K562 (cell line): Measurements from ENCODE around the gene PRKCE. TPM values are rescaled to one million over a fixed set of nuclear protein-coding genes. Genes with fewer than 3 reads are reported as not detected.

Experiments used
- ELF4 ChIP-seq: fragments of 450-650 bp; formaldehyde crosslinking; IDR thresholded peaks from 2 replicates; pipeline ENCODE4 v1.4.0; 2022; ENCODE audit warnings: missing genetic modification characterization
- FOXJ2 ChIP-seq: fragments of 200-800 bp; sonication (Bioruptor generic); IDR thresholded peaks from 2 replicates; pipeline ENCODE4 v1.6.1; 2016; ENCODE audit warnings: missing genetic modification characterization, missing compliant biosample characterization
- MEF2D ChIP-seq: conservative IDR thresholded peaks from 2 replicates; pipeline ENCODE4 v1.6.1; 2016; ENCODE audit warnings: low read depth, missing genetic modification characterization, missing compliant biosample characterization
- MIER1 ChIP-seq: fragments of 450-650 bp; IDR thresholded peaks from 2 replicates; pipeline ENCODE4 v1.6.1; 2016; ENCODE audit warnings: antibody characterized with exemption, mild to moderate bottlenecking, low read depth
- NR2C1 ChIP-seq, 2 experiments: fragments of 450-650 bp; IDR thresholded peaks; 2 replicates each; pipeline ENCODE4 v1.6.1; 2017; ENCODE audit warnings: mild to moderate bottlenecking in 2 of 2, antibody characterized with exemption in 1 of 2, inconsistent platforms in 1 of 2, missing compliant biosample characterization in 1 of 2, missing genetic modification characterization in 1 of 2
- SAP30 ChIP-seq: fragments of 200-600 bp; sonication (generic); IDR thresholded peaks from 2 replicates; pipeline ENCODE4 v1.6.1; 2012; ENCODE audit warnings: borderline replicate concordance, low read depth, mild to moderate bottlenecking, moderate library complexity, low read length, control low read depth, inconsistent platforms; ENCODE audit not compliant: insufficient read depth, poor library complexity, severe bottlenecking
- ZNF561 ChIP-seq: fragments of 450-650 bp; formaldehyde crosslinking; conservative IDR thresholded peaks from 2 replicates; pipeline ENCODE4 v1.4.0; 2020; ENCODE audit warnings: mild to moderate bottlenecking, moderate library complexity
- ZNF644 ChIP-seq: fragments of 200-800 bp; sonication (Bioruptor generic); IDR thresholded peaks from 2 replicates; pipeline ENCODE4 v1.6.1; 2016; ENCODE audit warnings: low read depth, missing genetic modification characterization, missing compliant biosample characterization
- ZNF785 ChIP-seq: fragments of 250-450 bp; sonication (Bioruptor Pico); IDR thresholded peaks from 2 replicates; pipeline ENCODE4 v1.4.0; 2020; ENCODE audit warnings: mild to moderate bottlenecking
- polyA plus RNA-seq, 8 experiments: library from polyadenylated mRNA; depleted of rRNA in 4 of 8; stranded (reverse) in 5 of 8; unstranded in 3 of 8; fragments of >200 nt; fragmentation: Nextera tagmentation in 2 of 8; fragmentation: Illumina TruSeq in 1 of 8; extraction: Ambion mirVana in 2 of 8; extraction: Trizol in 1 of 8; gene quantifications; 2 replicates each; pipeline versions ENCODE4 v1.2.1 to v1.2.3, GENCODE V29; 2011 to 2014; ENCODE audit warnings: inconsistent platforms in 1 of 8, missing spikeins in 1 of 8
- total RNA-seq, 7 experiments: library from RNA; depleted of rRNA in 6 of 7; stranded (reverse); fragments of >200 nt in 6 of 7; fragmentation: Illumina TruSeq in 2 of 7; extraction: Trizol in 2 of 7; gene quantifications; 2 replicates each; pipeline versions ENCODE4 v1.2.1 to v1.2.3, GENCODE V29; 2011 to 2021; ENCODE audit warnings: low replicate concordance in 1 of 7
- TF ChIP-seq, protein P1 (sequence below): fragments of 250-450 bp; sonication (Bioruptor Pico); IDR thresholded peaks from 2 replicates; pipeline ENCODE4 v1.8.0; 2021; ENCODE audit warnings: mild to moderate bottlenecking, moderate library complexity
- TF ChIP-seq, protein P2 (sequence below): fragments of 250-450 bp; sonication (Bioruptor Pico); IDR thresholded peaks from 2 replicates; pipeline ENCODE4 v1.8.0; 2022; ENCODE audit warnings: moderate library complexity, mild to moderate bottlenecking, inconsistent platforms
- TF ChIP-seq, protein P3 (sequence below): fragments of 450-650 bp; IDR thresholded peaks from 2 replicates; pipeline ENCODE4 v1.6.1; 2016; ENCODE audit warnings: missing biosample characterization, missing genetic modification characterization
- TF ChIP-seq, protein P4 (sequence below): fragments of 250-450 bp; sonication (Bioruptor Pico); IDR thresholded peaks from 2 replicates; pipeline ENCODE4 v1.8.0; 2022; ENCODE audit warnings: inconsistent platforms
- TF ChIP-seq, protein P5 (sequence below), 2 experiments: fragments of 450-650 bp; IDR thresholded peaks; 2 replicates each; pipeline ENCODE4 v1.6.1; 2016

Gene PRKCE
- total and polyA plus RNA-seq, 9 of the 15 experiments (the other 6 are each of a cell fraction or from before 2014, with no cell fraction given) = 0.06 to 1.0 (median 0.22) TPM; not detected in 1

DNA sequence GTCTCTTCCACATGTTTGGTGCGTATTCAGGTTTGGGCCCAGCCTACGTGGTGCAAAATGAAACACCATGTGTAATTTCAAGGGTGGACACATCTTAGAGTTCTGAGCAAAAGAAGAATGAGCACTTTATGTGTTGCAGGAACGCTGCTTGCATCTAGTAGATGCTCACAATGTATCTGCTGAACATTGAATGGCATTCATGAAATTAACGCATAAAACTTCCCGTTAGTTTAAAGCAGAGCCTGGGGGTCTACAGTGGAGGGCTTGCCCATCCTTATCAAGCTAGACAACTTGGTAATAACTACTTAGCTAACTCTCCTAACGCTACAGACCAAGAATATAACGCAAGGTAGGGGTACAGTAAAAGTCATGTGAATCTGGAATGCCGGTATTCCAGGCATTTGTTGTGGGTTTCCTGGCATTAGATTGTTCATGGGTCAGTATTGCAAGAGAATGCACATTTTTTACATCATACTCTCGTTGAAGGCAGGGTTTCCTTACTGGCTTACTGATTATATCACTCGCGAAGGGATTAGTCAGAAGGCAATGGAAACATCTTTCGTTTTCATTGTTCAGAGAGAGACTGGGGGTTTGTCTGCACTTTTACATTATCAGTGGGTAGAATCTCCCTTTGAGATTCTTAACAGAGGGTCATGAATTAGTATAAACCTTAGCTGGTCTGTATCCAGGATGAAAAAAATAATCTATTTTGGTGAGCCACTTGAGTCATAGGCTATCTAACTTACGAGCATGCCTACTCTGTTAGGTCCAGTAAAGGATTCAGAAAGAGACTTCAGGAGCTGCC, 416.2 kb downstream of the PRKCE start (continued):
- TF ChIP-seq NR2C1 (IDR thresholded peaks at IDR 0.05) (no peak), NR2C1 (tag; IDR thresholded peaks at IDR 0.05) (peak; percentile 54), MIER1 (no peak), ELF4 (CRISPR knock-in tag) (no peak), ZNF785 (CRISPR knock-in tag) (no peak), SAP30 (no peak), ZNF561 (CRISPR knock-in tag) (no peak), ZNF644 (tag) (no peak), MEF2D (0 out of 2 replicates have a peak, but pooled peaks have one; percentile 38), FOXJ2 (tag) (no peak)
- TF ChIP-seq, protein P1, sequence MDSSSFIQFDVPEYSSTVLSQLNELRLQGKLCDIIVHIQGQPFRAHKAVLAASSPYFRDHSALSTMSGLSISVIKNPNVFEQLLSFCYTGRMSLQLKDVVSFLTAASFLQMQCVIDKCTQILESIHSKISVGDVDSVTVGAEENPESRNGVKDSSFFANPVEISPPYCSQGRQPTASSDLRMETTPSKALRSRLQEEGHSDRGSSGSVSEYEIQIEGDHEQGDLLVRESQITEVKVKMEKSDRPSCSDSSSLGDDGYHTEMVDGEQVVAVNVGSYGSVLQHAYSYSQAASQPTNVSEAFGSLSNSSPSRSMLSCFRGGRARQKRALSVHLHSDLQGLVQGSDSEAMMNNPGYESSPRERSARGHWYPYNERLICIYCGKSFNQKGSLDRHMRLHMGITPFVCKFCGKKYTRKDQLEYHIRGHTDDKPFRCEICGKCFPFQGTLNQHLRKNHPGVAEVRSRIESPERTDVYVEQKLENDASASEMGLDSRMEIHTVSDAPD (CRISPR knock-in tag) = no peak
- TF ChIP-seq, protein P2, sequence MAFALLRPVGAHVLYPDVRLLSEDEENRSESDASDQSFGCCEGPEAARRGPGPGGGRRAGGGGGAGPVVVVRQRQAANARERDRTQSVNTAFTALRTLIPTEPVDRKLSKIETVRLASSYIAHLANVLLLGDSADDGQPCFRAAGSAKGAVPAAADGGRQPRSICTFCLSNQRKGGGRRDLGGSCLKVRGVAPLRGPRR (CRISPR knock-in tag) = no peak
- TF ChIP-seq, protein P3, sequence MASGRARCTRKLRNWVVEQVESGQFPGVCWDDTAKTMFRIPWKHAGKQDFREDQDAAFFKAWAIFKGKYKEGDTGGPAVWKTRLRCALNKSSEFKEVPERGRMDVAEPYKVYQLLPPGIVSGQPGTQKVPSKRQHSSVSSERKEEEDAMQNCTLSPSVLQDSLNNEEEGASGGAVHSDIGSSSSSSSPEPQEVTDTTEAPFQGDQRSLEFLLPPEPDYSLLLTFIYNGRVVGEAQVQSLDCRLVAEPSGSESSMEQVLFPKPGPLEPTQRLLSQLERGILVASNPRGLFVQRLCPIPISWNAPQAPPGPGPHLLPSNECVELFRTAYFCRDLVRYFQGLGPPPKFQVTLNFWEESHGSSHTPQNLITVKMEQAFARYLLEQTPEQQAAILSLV (tag) = peak; percentile 75
- TF ChIP-seq, protein P4, sequence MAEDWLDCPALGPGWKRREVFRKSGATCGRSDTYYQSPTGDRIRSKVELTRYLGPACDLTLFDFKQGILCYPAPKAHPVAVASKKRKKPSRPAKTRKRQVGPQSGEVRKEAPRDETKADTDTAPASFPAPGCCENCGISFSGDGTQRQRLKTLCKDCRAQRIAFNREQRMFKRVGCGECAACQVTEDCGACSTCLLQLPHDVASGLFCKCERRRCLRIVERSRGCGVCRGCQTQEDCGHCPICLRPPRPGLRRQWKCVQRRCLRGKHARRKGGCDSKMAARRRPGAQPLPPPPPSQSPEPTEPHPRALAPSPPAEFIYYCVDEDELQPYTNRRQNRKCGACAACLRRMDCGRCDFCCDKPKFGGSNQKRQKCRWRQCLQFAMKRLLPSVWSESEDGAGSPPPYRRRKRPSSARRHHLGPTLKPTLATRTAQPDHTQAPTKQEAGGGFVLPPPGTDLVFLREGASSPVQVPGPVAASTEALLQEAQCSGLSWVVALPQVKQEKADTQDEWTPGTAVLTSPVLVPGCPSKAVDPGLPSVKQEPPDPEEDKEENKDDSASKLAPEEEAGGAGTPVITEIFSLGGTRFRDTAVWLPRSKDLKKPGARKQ (CRISPR knock-in tag) = no peak
- TF ChIP-seq, protein P5, sequence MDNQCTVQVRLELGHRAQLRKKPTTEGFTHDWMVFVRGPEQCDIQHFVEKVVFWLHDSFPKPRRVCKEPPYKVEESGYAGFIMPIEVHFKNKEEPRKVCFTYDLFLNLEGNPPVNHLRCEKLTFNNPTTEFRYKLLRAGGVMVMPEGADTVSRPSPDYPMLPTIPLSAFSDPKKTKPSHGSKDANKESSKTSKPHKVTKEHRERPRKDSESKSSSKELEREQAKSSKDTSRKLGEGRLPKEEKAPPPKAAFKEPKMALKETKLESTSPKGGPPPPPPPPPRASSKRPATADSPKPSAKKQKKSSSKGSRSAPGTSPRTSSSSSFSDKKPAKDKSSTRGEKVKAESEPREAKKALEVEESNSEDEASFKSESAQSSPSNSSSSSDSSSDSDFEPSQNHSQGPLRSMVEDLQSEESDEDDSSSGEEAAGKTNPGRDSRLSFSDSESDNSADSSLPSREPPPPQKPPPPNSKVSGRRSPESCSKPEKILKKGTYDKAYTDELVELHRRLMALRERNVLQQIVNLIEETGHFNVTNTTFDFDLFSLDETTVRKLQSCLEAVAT (IDR thresholded peaks at IDR 0.05) = no peak
